CD4-positive, alpha-beta T cell (primary cell): ENCODE results near the gene ILRUN. TPM values are rescaled to one million over a fixed set of nuclear protein-coding genes. Genes with fewer than 3 reads are reported as not detected.
A peak's percentile ranks its signal among the peaks of the same experiment; 100 is the strongest.

Experiments used
- ATAC-seq: fragments of 200-7000 bp; cut with Tn5 transposase; one replicate; pipeline ENCODE4 v1.10.0; 2022; ENCODE audit warnings: mild to moderate bottlenecking; ENCODE audit not compliant: poor library complexity
- CTCF ChIA-PET: fragments of 350-600 bp; sonication (Branson Sonifier 250); formaldehyde crosslinking; loops from one replicate; lab custom pipeline; 2021; ENCODE audit warnings: antibody characterized with exemption, inconsistent platforms; lab: Charles Lee
- POLR2A ChIA-PET: fragments of 350-600 bp; sonication (Branson Sonifier 250); formaldehyde crosslinking; loops from one replicate; lab custom pipeline; 2021; ENCODE audit warnings: antibody characterized with exemption, inconsistent platforms; lab: Charles Lee
- DNase-seq, 14 experiments: peaks; one replicate each; pipeline ENCODE4 v3.0.0-alpha.2; 2013 to 2020; ENCODE audit warnings: mixed read lengths in 2 of 14
- H3K27ac ChIP-seq, 2 donors: one replicate each; pipeline versions ENCODE4 v1.5.1 to v1.7.0; 2013; ENCODE audit warnings: low read length in 2 of 2, low read depth in 1 of 2, mild to moderate bottlenecking in 1 of 2
- H3K27me3 ChIP-seq, 2 experiments: 1 replicate in 1 of 2; 2 replicates in 1 of 2; pipeline versions ENCODE4 v1.6.1 to v1.7.0; 2013; ENCODE audit warnings: low read length in 2 of 2, control low read depth in 1 of 2, mild to moderate bottlenecking in 1 of 2, moderate library complexity in 1 of 2; ENCODE audit not compliant: insufficient read depth in 2 of 2, control insufficient read depth in 1 of 2
- H3K36me3 ChIP-seq: one replicate; pipeline ENCODE4 v1.6.1; 2013; ENCODE audit warnings: low read length, control low read depth; ENCODE audit not compliant: insufficient read depth
- H3K4me1 ChIP-seq: one replicate; pipeline ENCODE4 v1.6.1; 2013; ENCODE audit warnings: low read length, control low read depth; ENCODE audit not compliant: insufficient read depth
- H3K4me3 ChIP-seq: one replicate; pipeline ENCODE4 v1.5.1; 2013; ENCODE audit warnings: mild to moderate bottlenecking, low read length, moderate library complexity
- H3K9me3 ChIP-seq, 2 experiments: 1 replicate in 1 of 2; 2 replicates in 1 of 2; pipeline versions ENCODE4 v1.6.1 to v1.7.0; 2013; ENCODE audit warnings: low read length in 2 of 2, mild to moderate bottlenecking in 2 of 2, control low read depth in 1 of 2, moderate library complexity in 1 of 2; ENCODE audit not compliant: control insufficient read depth in 1 of 2, insufficient read depth in 1 of 2
- H3K27ac Mint-ChIP-seq: one replicate; pipeline ENCODE4 v1.8.0; 2020; ENCODE audit warnings: mixed read lengths
- H3K27me3 Mint-ChIP-seq: one replicate; pipeline ENCODE4 v1.8.0; 2021; ENCODE audit warnings: mixed read lengths
- H3K36me3 Mint-ChIP-seq: one replicate; pipeline ENCODE4 v1.8.0; 2021; ENCODE audit warnings: low read depth, mixed read lengths
- H3K4me1 Mint-ChIP-seq: one replicate; pipeline ENCODE4 v1.8.0; 2021; ENCODE audit warnings: low read depth, mixed read lengths
- H3K4me3 Mint-ChIP-seq: one replicate; pipeline ENCODE4 v1.8.0; 2020; ENCODE audit warnings: mild to moderate bottlenecking, mixed read lengths
- H3K9me3 Mint-ChIP-seq: one replicate; pipeline ENCODE4 v1.8.0; 2020; ENCODE audit warnings: mixed read lengths
- CTCF ChIP-seq: fragments of 200-600 bp; IDR thresholded peaks from one replicate; pipeline ENCODE4 v1.8.0; 2022; ENCODE audit warnings: antibody characterized with exemption, mild to moderate bottlenecking
- intact Hi-C, 2 experiments: fragments of 100-400 bp; cut with DNase I in 1 of 2; cut with micrococcal nuclease in 1 of 2; formaldehyde crosslinking; loops; one replicate each; pipeline versions ENCODE4 v1.15.1 to v1.9.0; 2023 to 2025; cut with DNase I, micrococcal nuclease
- total RNA-seq, 174 experiments: library from RNA in 2 of 174; stranded (reverse) in 2 of 174; gene quantifications; one replicate each; pipeline ENCODE4 v1.2.3 and lab custom pipeline; 2021 to 2026

ILRUN gene
- total RNA-seq, 2 experiments from 2014 or later, result 44.9 to 49.4 TPM

- Mint-ChIP-seq H3K4me3 (no peak overlapping the region), H3K4me1 (peaks cover 59% of the 10 kb centered on the region), H3K9me3 (no peaks in the 10 kb centered on the region), H3K27me3 (no peaks in the 10 kb centered on the region), H3K27ac (no peak overlapping the region), H3K36me3 (peaks cover 4% of the 10 kb centered on the region)
- ATAC-seq (no peak), DNase-seq (no peak)
- Histone ChIP-seq H3K9me3 (no peaks in the 10 kb centered on the region), H3K36me3 (no peaks in the 10 kb centered on the region), H3K27ac (no peak overlapping the region), H3K27me3 (no peaks in the 10 kb centered on the region), H3K4me3 (no peak overlapping the region), H3K4me1 (peaks cover 20% of the 10 kb centered on the region)
- ChIA-PET CTCF (no interaction called here), POLR2A (interaction anchor here (1.2 to 3.2 kb wide), 5 partner anchors 8 to 127 kb away, joined by 3 to 16 read pairs (median 5); partner anchors contain the start of genes BLTP3A and ILRUN)
- intact Hi-C loops, result no loop called here
- no peak for TF ChIP-seq CTCF
Observed at GRCh38 chr6:34665019-34665418, 31.5 kb downstream of the ILRUN start.

GRCh38 chr6:34664256-34664971 is 32.2 kb downstream of the ILRUN start:
- Mint-ChIP-seq H3K27ac (peak overlapping the region; percentile 2), H3K4me3 (no peak overlapping the region), H3K27me3 (no peaks in the 10 kb centered on the region), H3K36me3 (peaks cover 4% of the 10 kb centered on the region), H3K9me3 (no peaks in the 10 kb centered on the region), H3K4me1 (peaks cover 60% of the 10 kb centered on the region)
- DNase-seq, result no peak
- intact Hi-C loops, result no loop called here
- CTCF ChIA-PET, result no interaction called here
- POLR2A ChIA-PET, result interaction anchor here (1.2 to 3.2 kb wide), 4 partner anchors 8 to 127 kb away, joined by 3 to 16 read pairs (median 6); partner anchors contain the start of gene BLTP3A
- Histone ChIP-seq H3K27ac (no peak overlapping the region), H3K9me3 (no peaks in the 10 kb centered on the region), H3K27me3 (no peaks in the 10 kb centered on the region), H3K36me3 (no peaks in the 10 kb centered on the region), H3K4me3 (no peak overlapping the region), H3K4me1 (peaks cover 20% of the 10 kb centered on the region)
- ATAC-seq, result no peak
- TF ChIP-seq CTCF, result no peak

- peak overlapping the region; percentile 34 for H3K4me3 Mint-ChIP-seq
Observed at GRCh38 chr6:34663831-34664255, 32.7 kb downstream of the ILRUN start.

More at GRCh38 chr6:34663831-34664255, 32.7 kb downstream of the ILRUN start:
- no peak for ATAC-seq
- Histone ChIP-seq H3K27ac (no peak overlapping the region), H3K27me3 (no peaks in the 10 kb centered on the region), H3K36me3 (no peaks in the 10 kb centered on the region), H3K4me3 (no peak overlapping the region), H3K4me1 (peaks cover 18% of the 10 kb centered on the region), H3K9me3 (no peaks in the 10 kb centered on the region)
- Mint-ChIP-seq H3K4me1 (peaks cover 65% of the 10 kb centered on the region), H3K36me3 (peaks cover 4% of the 10 kb centered on the region), H3K27me3 (no peaks in the 10 kb centered on the region), H3K27ac (no peak overlapping the region), H3K9me3 (no peaks in the 10 kb centered on the region)
- ChIA-PET POLR2A (interaction anchor here (1.0 to 3.2 kb wide), 4 partner anchors 7 to 128 kb away, joined by 3 to 16 read pairs (median 6); partner anchors contain the start of genes BLTP3A and ILRUN), CTCF (no interaction called here)
- no peak for DNase-seq
- intact Hi-C loops, result no loop called here
- no peak for TF ChIP-seq CTCF
